ENCODE measurements around the gene KANSL2. TPM values are rescaled to one million over a fixed set of nuclear protein-coding genes. Genes with fewer than 3 reads are reported as not detected.

The KANSL2 gene
- total and polyA plus RNA-seq, 2 of the 13 experiments (the other 11 are each of a cell fraction or from before 2014, with no cell fraction given), result 24.1 to 41.3 TPM

- TF ChIP-seq REST (IDR thresholded peaks at IDR 0.05; ENCODE audit: borderline replicate concordance in 1 of 2, low read depth in 1 of 2, low read length in 2 of 2) (0 out of 4 replicates have a peak, but pooled peaks of 1 of the 2 experiments have one; percentile 18), EEA1 (CRISPR knock-in tag; IDR thresholded peaks at IDR 0.05; ENCODE audit: borderline replicate concordance) (peak; percentile 70; the same call in 1 of the 2 replicates), GATAD2A (CRISPR knock-in tag; IDR thresholded peaks at IDR 0.05) (peak; percentile 73), ARID4A (CRISPR knock-in tag; IDR thresholded peaks at IDR 0.05; ENCODE audit: borderline replicate concordance) (peak; percentile 90), KDM5B (CRISPR knock-in tag; IDR thresholded peaks at IDR 0.05; ENCODE audit: borderline replicate concordance) (peak; percentile 83), ZNF547 (CRISPR knock-in tag; IDR thresholded peaks at IDR 0.05) (peak; percentile 48; the same call in 1 of the 2 replicates), TFDP2 (CRISPR knock-in tag; IDR thresholded peaks at IDR 0.05) (peak; percentile 77; the same call in 1 of the 2 replicates), ZNF280D (CRISPR knock-in tag; IDR thresholded peaks at IDR 0.05) (peak; percentile 96), ZNF224 (CRISPR knock-in tag; IDR thresholded peaks at IDR 0.05) (peak; percentile 94; the same call in 1 of the 2 replicates), NKX3-1 (CRISPR knock-in tag; IDR thresholded peaks at IDR 0.05) (peak; percentile 65; the same call in 1 of the 2 replicates), ARNT2 (CRISPR knock-in tag; IDR thresholded peaks at IDR 0.05; ENCODE audit: low read depth) (peak; percentile 88), TOPORS (CRISPR knock-in tag; IDR thresholded peaks at IDR 0.05) (peak; percentile 32; the same call in 1 of the 2 replicates), NBN (conservative IDR thresholded peaks at IDR 0.05) (no peak), KLF16 (CRISPR knock-in tag; IDR thresholded peaks at IDR 0.05) (peak in 1 of 2 experiments; percentile 74; a peak in 2 of 4 replicates)
These were observed 34.6 kb upstream of the KANSL2 start, which contains the start of gene CCNT1 (continued) for GRCh38 chr12:48716493-48717251.
